Cardiac fibroblast (primary cell): ENCODE measurements around the gene CACNB2.

Source experiments
- DNase-seq, 2 donors: peaks; one replicate each; pipeline versions ENCODE4 v3.0.0 to v3.0.0-alpha.2; 2010; ENCODE audit warnings: low read depth in 2 of 2
- H3K4me3 ChIP-seq, 2 donors: replicated peaks in 1 of 2; 1 replicate in 1 of 2; 2 replicates in 1 of 2; pipeline ENCODE4 v1.5.1; 2011; ENCODE audit warnings: low read depth in 2 of 2, low read length in 2 of 2, mild to moderate bottlenecking in 2 of 2, moderate library complexity in 1 of 2
- CTCF ChIP-seq: IDR thresholded peaks from one replicate; pipeline ENCODE4 v1.5.1; 2011; ENCODE audit warnings: low read depth, mild to moderate bottlenecking, low read length, inconsistent platforms

The CACNB2 gene

GRCh38 chr10:18456984-18457383 is 316.8 kb downstream of the CACNB2 start:
- no peak for DNase-seq
- no peak for TF ChIP-seq CTCF
- no peak overlapping the region for H3K4me3 ChIP-seq

GRCh38 chr10:18460032-18460431 is 319.8 kb downstream of the CACNB2 start:
- TF ChIP-seq CTCF = no peak
- no peak for DNase-seq

GRCh38 chr10:18463673-18464211 is 323.5 kb downstream of the CACNB2 start:
- peak in 1 of 2 donors; percentile 15 for DNase-seq
- no peak overlapping the region for H3K4me3 ChIP-seq
- no peak for TF ChIP-seq CTCF

More at GRCh38 chr10:18460032-18460431, 319.8 kb downstream of the CACNB2 start:
- no peak overlapping the region for H3K4me3 ChIP-seq

GRCh38 chr10:18469125-18469524 is 328.9 kb downstream of the CACNB2 start:
- no peak for DNase-seq
- no peak for TF ChIP-seq CTCF
- no peak overlapping the region for H3K4me3 ChIP-seq

GRCh38 chr10:18472977-18473376 is 332.8 kb downstream of the CACNB2 start:
- peak in 1 of 2 donors; percentile 1 for DNase-seq
- TF ChIP-seq CTCF = no peak
- H3K4me3 ChIP-seq = no peak overlapping the region

- TF ChIP-seq CTCF = no peak
- DNase-seq = peak; percentile 16 to 35
- H3K4me3 ChIP-seq = no peak overlapping the region
Observed at GRCh38 chr10:18473424-18474117, 333.3 kb downstream of the CACNB2 start.

- no peak for TF ChIP-seq CTCF
- H3K4me3 ChIP-seq = no peak overlapping the region
- DNase-seq = no peak
Observed at GRCh38 chr10:18474118-18474455, 333.9 kb downstream of the CACNB2 start.
